Loucy (cell line): Measurements from ENCODE around the gene NTRK1.

Source experiments
- H2AFZ ChIP-seq: fragments of 200-600 bp; sonication (generic); 2 replicates; pipeline ENCODE4 v1.6.0; 2016; ENCODE audit warnings: antibody characterized with exemption, mild to moderate bottlenecking, low read length, moderate library complexity
- H3F3A ChIP-seq: fragments of 200-600 bp; 2 replicates; pipeline ENCODE4 v1.6.0; 2016; ENCODE audit warnings: antibody characterized with exemption, low read depth, mild to moderate bottlenecking
- H3K27me3 ChIP-seq: fragments of 200-600 bp; sonication (generic); 2 replicates; pipeline ENCODE4 v1.6.1; 2014; ENCODE audit warnings: low read length, mild to moderate bottlenecking; ENCODE audit not compliant: insufficient read depth, poor library complexity, severe bottlenecking
- H3K36me3 ChIP-seq: fragments of 200-600 bp; sonication (generic); 2 replicates; pipeline ENCODE4 v1.6.1; 2016; ENCODE audit warnings: low read length; ENCODE audit not compliant: insufficient read depth
- H3K4me1 ChIP-seq: fragments of 200-600 bp; sonication (generic); 2 replicates; pipeline ENCODE4 v1.5.1; 2014; ENCODE audit warnings: low read length, mild to moderate bottlenecking; ENCODE audit not compliant: insufficient read depth, poor library complexity, severe bottlenecking
- H3K4me2 ChIP-seq: fragments of 200-600 bp; sonication (generic); 2 replicates; pipeline ENCODE4 v1.6.0; 2014; ENCODE audit warnings: antibody characterized with exemption, low read length, low read depth, mild to moderate bottlenecking; ENCODE audit not compliant: poor library complexity, severe bottlenecking
- H3K4me3 ChIP-seq: fragments of 200-600 bp; sonication (generic); 2 replicates; pipeline ENCODE4 v1.5.1; 2014; ENCODE audit warnings: low read length, mild to moderate bottlenecking, mixed read lengths; ENCODE audit not compliant: poor library complexity, severe bottlenecking
- H3K79me2 ChIP-seq: fragments of 200-600 bp; sonication (generic); 2 replicates; pipeline ENCODE4 v1.6.1; 2014; ENCODE audit warnings: low read length; ENCODE audit not compliant: insufficient read depth
- H3K9ac ChIP-seq: fragments of 200-600 bp; sonication (generic); 2 replicates; pipeline ENCODE4 v1.6.0; 2014; ENCODE audit warnings: mild to moderate bottlenecking, low read depth, low read length, moderate library complexity; ENCODE audit not compliant: poor library complexity, severe bottlenecking
- H3K9me2 ChIP-seq: fragments of 200-600 bp; sonication (generic); replicated peaks from 2 replicates; pipeline ENCODE4 v1.6.1; 2016; ENCODE audit warnings: low read depth, low read length, mixed read lengths
- H3K9me3 ChIP-seq: fragments of 200-600 bp; sonication (generic); 2 replicates; pipeline ENCODE4 v1.6.1; 2014; ENCODE audit warnings: mild to moderate bottlenecking, antibody characterized with exemption, low read length, low read depth; ENCODE audit not compliant: insufficient read depth
- H4K20me1 ChIP-seq: fragments of 200-600 bp; sonication (generic); 2 replicates; pipeline ENCODE4 v1.6.0; 2014; ENCODE audit warnings: antibody characterized with exemption, low read length, mild to moderate bottlenecking; ENCODE audit not compliant: insufficient read depth, poor library complexity, severe bottlenecking
- CTCF ChIP-seq: fragments of 200-600 bp; sonication (generic); conservative IDR thresholded peaks from 2 replicates; pipeline ENCODE4 v1.5.1; 2014; ENCODE audit warnings: mild to moderate bottlenecking, antibody characterized with exemption, low read length
- EZH2phosphoT487 ChIP-seq: fragments of 200-600 bp; IDR thresholded peaks from 2 replicates; pipeline ENCODE4 v1.6.1; 2018; ENCODE audit warnings: antibody characterized with exemption, mild to moderate bottlenecking, moderate library complexity, borderline replicate concordance

NTRK1 gene

GRCh38 chr1:156906206-156906906 lies 45.7 kb downstream of the NTRK1 start:
- Histone ChIP-seq H3K27me3 (no peaks in the 10 kb centered on the region), H3K4me3 (no peak overlapping the region), H3K79me2 (no peaks in the 10 kb centered on the region), H3K36me3 (no peaks in the 10 kb centered on the region), H2AFZ (no peak overlapping the region), H3K9ac (no peak overlapping the region), H3K9me2 (no peaks in the 10 kb centered on the region), H3K9me3 (no peaks in the 10 kb centered on the region), H3F3A (no peaks in the 10 kb centered on the region), H4K20me1 (no peaks in the 10 kb centered on the region), H3K4me1 (peaks cover 9% of the 10 kb centered on the region), H3K4me2 (no peak overlapping the region)
- no peak for TF ChIP-seq CTCF
- no peak for TF ChIP-seq EZH2phosphoT487

GRCh38 chr1:156908541-156908940 lies 47.9 kb downstream of the NTRK1 start:
- Histone ChIP-seq H3K79me2 (no peaks in the 10 kb centered on the region), H3K27me3 (no peaks in the 10 kb centered on the region), H3K4me1 (peaks cover 9% of the 10 kb centered on the region), H3K36me3 (no peaks in the 10 kb centered on the region), H4K20me1 (no peaks in the 10 kb centered on the region), H3F3A (no peaks in the 10 kb centered on the region), H3K9ac (no peak overlapping the region), H2AFZ (no peak overlapping the region), H3K4me3 (no peak overlapping the region), H3K9me3 (no peaks in the 10 kb centered on the region), H3K4me2 (no peak overlapping the region), H3K9me2 (no peaks in the 10 kb centered on the region)
- no peak for TF ChIP-seq EZH2phosphoT487
- no peak for TF ChIP-seq CTCF

GRCh38 chr1:156908955-156909354 lies 48.3 kb downstream of the NTRK1 start:
- H3K9me3 ChIP-seq: no peaks in the 10 kb centered on the region
- H3K9me2 ChIP-seq: no peaks in the 10 kb centered on the region
- peaks cover 9% of the 10 kb centered on the region for H3K4me1 ChIP-seq
- H3K4me3 ChIP-seq: no peak overlapping the region
- H3K27me3 ChIP-seq: no peaks in the 10 kb centered on the region
- H2AFZ ChIP-seq: no peak overlapping the region
- no peak overlapping the region for H3K4me2 ChIP-seq
- no peak for TF ChIP-seq EZH2phosphoT487
- TF ChIP-seq CTCF: no peak
- no peaks in the 10 kb centered on the region for H4K20me1 ChIP-seq
- no peak overlapping the region for H3K9ac ChIP-seq
- no peaks in the 10 kb centered on the region for H3K36me3 ChIP-seq
- H3K79me2 ChIP-seq: no peaks in the 10 kb centered on the region
- no peaks in the 10 kb centered on the region for H3F3A ChIP-seq
